ENCODE data around the gene NEUROD1.

The NEUROD1 gene

DNA sequence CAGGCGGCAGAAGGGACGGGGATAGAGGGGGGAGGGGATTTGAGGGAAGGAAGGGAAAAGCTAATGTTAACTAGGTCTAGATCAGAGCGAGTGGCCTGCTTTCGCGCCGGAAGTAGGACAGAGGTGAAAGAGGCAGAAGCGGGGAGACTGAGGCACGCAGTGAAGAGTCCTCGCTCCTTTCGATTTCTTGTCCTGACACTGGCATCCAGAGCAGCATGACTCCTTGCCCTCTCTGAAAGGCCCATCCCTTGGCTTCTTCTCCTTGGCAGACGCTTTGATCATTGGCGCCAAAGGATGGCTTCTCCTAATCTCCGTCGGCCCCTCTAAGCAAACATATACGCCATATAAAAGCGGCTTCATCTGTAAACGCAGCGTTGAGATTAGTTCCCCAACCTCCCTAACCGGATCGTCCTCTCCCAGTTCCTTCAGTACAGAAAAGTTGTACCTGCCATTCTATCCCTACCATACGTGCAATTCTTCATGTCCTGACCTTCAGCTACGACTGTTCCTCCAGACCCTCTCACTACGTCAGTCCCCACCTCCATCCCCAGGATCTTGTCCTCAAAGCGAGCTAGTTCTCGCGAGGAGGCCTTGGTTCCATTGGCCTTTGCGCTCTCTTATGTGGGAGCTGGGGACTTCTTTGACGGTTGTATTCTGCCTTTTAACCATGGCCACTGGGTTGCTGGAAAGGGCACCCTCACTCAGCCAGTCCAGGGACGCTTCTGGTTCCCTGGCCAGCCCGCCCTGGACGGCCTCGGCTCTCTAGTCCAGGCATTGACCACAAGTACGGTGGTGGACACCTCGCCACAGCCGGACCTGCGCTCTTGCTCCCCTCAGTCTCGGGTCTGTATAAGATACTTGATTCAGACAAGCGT, 857 bp upstream of the NEUROD1 start:
- Histone ChIP-seq H4K20me1 (ENCODE audit: insufficient read depth, low read length) (no peaks in the 10 kb centered on the region), H3K79me2 (ENCODE audit: low read length) (no peaks in the 10 kb centered on the region), H3K4me1 (ENCODE audit: low read length) (no peaks in the 10 kb centered on the region), H3K27ac (ENCODE audit: low read length) (no peak overlapping the region), H3F3A (ENCODE audit: insufficient read depth, low read length) (no peaks in the 10 kb centered on the region), H3K4me3 (ENCODE audit: low read length) (no peak overlapping the region), H3K36me3 (replicated peaks; ENCODE audit: insufficient read depth, low read length) (no peaks in the 10 kb centered on the region), H3K4me2 (ENCODE audit: low read depth, low read length) (no peak overlapping the region), H3K9me2 (replicated peaks; ENCODE audit: insufficient read depth, low read length) (no peaks in the 10 kb centered on the region), H3K9me3 (replicated peaks; ENCODE audit: insufficient read depth, low read length) (no peaks in the 10 kb centered on the region), H3K9ac (ENCODE audit: low read length) (no peak overlapping the region), H3K27me3 (replicated peaks; ENCODE audit: insufficient read depth, low read length) (peaks cover 24% of the 10 kb centered on the region), H2AFZ (ENCODE audit: low read length) (no peak overlapping the region)
- no peak for DNase-seq
- TF ChIP-seq EZH2 (optimal IDR thresholded peaks at IDR 0.05; ENCODE audit: low read depth, low read length) (no peak), EZH2phosphoT487 (IDR thresholded peaks at IDR 0.05; ENCODE audit: low read length) (no peak)
- TF ChIP-seq, protein P1, sequence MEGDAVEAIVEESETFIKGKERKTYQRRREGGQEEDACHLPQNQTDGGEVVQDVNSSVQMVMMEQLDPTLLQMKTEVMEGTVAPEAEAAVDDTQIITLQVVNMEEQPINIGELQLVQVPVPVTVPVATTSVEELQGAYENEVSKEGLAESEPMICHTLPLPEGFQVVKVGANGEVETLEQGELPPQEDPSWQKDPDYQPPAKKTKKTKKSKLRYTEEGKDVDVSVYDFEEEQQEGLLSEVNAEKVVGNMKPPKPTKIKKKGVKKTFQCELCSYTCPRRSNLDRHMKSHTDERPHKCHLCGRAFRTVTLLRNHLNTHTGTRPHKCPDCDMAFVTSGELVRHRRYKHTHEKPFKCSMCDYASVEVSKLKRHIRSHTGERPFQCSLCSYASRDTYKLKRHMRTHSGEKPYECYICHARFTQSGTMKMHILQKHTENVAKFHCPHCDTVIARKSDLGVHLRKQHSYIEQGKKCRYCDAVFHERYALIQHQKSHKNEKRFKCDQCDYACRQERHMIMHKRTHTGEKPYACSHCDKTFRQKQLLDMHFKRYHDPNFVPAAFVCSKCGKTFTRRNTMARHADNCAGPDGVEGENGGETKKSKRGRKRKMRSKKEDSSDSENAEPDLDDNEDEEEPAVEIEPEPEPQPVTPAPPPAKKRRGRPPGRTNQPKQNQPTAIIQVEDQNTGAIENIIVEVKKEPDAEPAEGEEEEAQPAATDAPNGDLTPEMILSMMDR (IDR thresholded peaks at IDR 0.05; ENCODE audit: low read length): no peak

DNA sequence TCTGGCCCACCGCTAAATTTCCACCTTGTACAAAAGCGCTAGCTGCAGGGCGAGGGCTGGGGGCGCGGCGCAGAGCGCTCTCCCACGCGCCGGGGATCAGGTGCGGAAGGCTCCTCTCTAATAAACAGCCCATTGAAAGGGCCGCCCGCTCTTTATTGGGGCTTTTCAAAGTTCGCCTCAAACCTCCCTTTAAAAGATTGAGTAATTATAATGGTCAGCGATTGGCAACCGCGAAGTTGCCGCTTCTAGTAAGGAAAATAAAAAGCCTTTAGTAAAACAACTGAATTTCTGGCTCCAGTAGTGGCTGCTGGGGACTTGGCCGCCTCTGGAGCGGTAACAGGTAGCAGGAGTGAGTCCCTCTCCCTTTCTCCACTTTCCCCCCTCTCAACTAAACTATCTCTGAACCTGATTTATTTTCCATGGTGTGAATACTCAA, 755 bp downstream of the NEUROD1 start:
- Histone ChIP-seq H3K9ac (ENCODE audit: low read length) (no peak overlapping the region), H3K27ac (ENCODE audit: low read length) (no peak overlapping the region), H3K79me2 (ENCODE audit: low read length) (no peaks in the 10 kb centered on the region), H3K27me3 (replicated peaks; ENCODE audit: insufficient read depth, low read length) (peaks cover 24% of the 10 kb centered on the region), H2AFZ (ENCODE audit: low read length) (no peak overlapping the region), H3F3A (ENCODE audit: insufficient read depth, low read length) (no peaks in the 10 kb centered on the region), H3K9me2 (replicated peaks; ENCODE audit: insufficient read depth, low read length) (no peaks in the 10 kb centered on the region), H4K20me1 (ENCODE audit: insufficient read depth, low read length) (no peaks in the 10 kb centered on the region), H3K9me3 (replicated peaks; ENCODE audit: insufficient read depth, low read length) (no peaks in the 10 kb centered on the region), H3K36me3 (replicated peaks; ENCODE audit: insufficient read depth, low read length) (no peaks in the 10 kb centered on the region), H3K4me3 (ENCODE audit: low read length) (no peak overlapping the region), H3K4me1 (ENCODE audit: low read length) (no peaks in the 10 kb centered on the region), H3K4me2 (ENCODE audit: low read depth, low read length) (no peak overlapping the region)
- TF ChIP-seq EZH2 (optimal IDR thresholded peaks at IDR 0.05; ENCODE audit: low read depth, low read length) (no peak), EZH2phosphoT487 (IDR thresholded peaks at IDR 0.05; ENCODE audit: low read length) (no peak)
- TF ChIP-seq, protein P1 (IDR thresholded peaks at IDR 0.05; ENCODE audit: low read length): no peak
- no peak for DNase-seq

DNA sequence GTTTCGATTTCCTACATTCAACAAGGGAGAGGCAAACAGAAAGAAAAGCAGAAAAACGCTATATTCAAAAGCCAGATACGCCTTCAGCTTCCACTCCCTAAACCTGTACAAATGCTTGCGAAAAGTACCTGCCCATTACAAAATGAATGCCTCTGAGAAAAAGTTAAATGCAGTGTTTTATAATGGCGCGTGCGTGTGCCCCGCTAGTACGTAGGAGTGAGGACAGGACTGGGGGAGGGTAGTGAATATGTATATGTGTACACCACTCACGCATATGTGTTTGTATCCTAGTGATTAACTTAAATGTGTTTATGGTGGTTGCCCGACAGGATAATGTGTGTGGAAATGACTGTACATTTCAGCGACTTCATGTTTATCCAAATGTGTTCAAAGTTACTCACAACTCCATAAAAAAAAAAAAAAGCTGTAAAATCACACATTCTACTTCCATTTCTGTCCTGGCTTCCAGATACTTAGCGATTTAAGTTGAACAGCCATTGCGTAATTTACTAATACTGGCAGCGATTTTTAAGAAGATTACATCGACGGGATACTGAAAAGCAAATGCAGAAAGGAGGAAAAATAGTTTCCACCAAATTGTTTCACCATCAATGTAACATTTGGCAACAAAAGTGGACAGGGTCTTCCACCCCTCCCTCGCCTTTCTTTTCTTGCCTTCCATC, 1.3 kb downstream of the NEUROD1 start:
- no peak overlapping the region for H3K27ac ChIP-seq (ENCODE audit: low read length)
- H3K4me2 ChIP-seq (ENCODE audit: low read depth, low read length): no peak overlapping the region
- no peaks in the 10 kb centered on the region for H3K9me2 ChIP-seq (replicated peaks; ENCODE audit: insufficient read depth, low read length)
- H3K27me3 ChIP-seq (replicated peaks; ENCODE audit: insufficient read depth, low read length): peaks cover 19% of the 10 kb centered on the region
- no peak overlapping the region for H3K9ac ChIP-seq (ENCODE audit: low read length)
- no peaks in the 10 kb centered on the region for H3K9me3 ChIP-seq (replicated peaks; ENCODE audit: insufficient read depth, low read length)
- H4K20me1 ChIP-seq (ENCODE audit: insufficient read depth, low read length): no peaks in the 10 kb centered on the region
- no peak overlapping the region for H3K4me3 ChIP-seq (ENCODE audit: low read length)
- no peaks in the 10 kb centered on the region for H3K36me3 ChIP-seq (replicated peaks; ENCODE audit: insufficient read depth, low read length)
- no peaks in the 10 kb centered on the region for H3F3A ChIP-seq (ENCODE audit: insufficient read depth, low read length)
- TF ChIP-seq, protein P1 (IDR thresholded peaks at IDR 0.05; ENCODE audit: low read length): no peak
- no peak for TF ChIP-seq EZH2phosphoT487 (IDR thresholded peaks at IDR 0.05; ENCODE audit: low read length)
- TF ChIP-seq EZH2 (optimal IDR thresholded peaks at IDR 0.05; ENCODE audit: low read depth, low read length): no peak
- H2AFZ ChIP-seq (ENCODE audit: low read length): no peak overlapping the region
- no peaks in the 10 kb centered on the region for H3K4me1 ChIP-seq (ENCODE audit: low read length)
- no peaks in the 10 kb centered on the region for H3K79me2 ChIP-seq (ENCODE audit: low read length)
- DNase-seq: no peak

Data from MM.1S (cell line).